Panc1 (cell line): Measurements from ENCODE around the gene MAFG. TPM values are rescaled to one million over a fixed set of nuclear protein-coding genes. Genes with fewer than 3 reads are reported as not detected.

ENCODE experiments used
- ATAC-seq: fragments of 200-7000 bp; cut with Tn5 transposase; 2 replicates; pipeline ENCODE4 v1.9.1; 2020; ENCODE audit warnings: mild to moderate bottlenecking, moderate library complexity
- BruUV-seq: library from RNA; stranded (reverse); fragments of 400-500 nt; replicated peaks from 2 replicates; lab custom pipeline; 2021; lab: Mats Ljungman, UMichigan
- CTCF ChIA-PET: fragments of 300-600 bp; sonication (Branson Sonifier 250); formaldehyde crosslinking; loops from one replicate; lab custom pipeline; 2022; ENCODE audit warnings: antibody characterized with exemption; lab: Charles Lee
- POLR2A ChIA-PET: fragments of 300-600 bp; sonication (Branson Sonifier 250); formaldehyde crosslinking; loops from one replicate; lab custom pipeline; 2022; ENCODE audit warnings: antibody characterized with exemption; lab: Charles Lee
- DNase-seq: peaks from one replicate; pipeline ENCODE4 v3.0.0-alpha.2; 2010; ENCODE audit warnings: low read depth, low spot score
- H3K27ac ChIP-seq: 2 replicates; pipeline ENCODE4 v1.5.1; 2011; ENCODE audit warnings: mild to moderate bottlenecking, low read length, inconsistent platforms
- H3K27me3 ChIP-seq: fragments of 200-500 bp; sonication (Bioruptor generic); 2 replicates; pipeline ENCODE4 v1.6.0; 2014; ENCODE audit warnings: low read length, inconsistent platforms; ENCODE audit not compliant: control insufficient read depth, insufficient read depth
- H3K36me3 ChIP-seq: fragments of 200-500 bp; sonication (Bioruptor generic); 2 replicates; pipeline ENCODE4 v1.5.1; 2014; ENCODE audit warnings: inconsistent platforms, mild to moderate bottlenecking, low read length, moderate library complexity; ENCODE audit not compliant: control insufficient read depth, insufficient read depth
- H3K4me1 ChIP-seq: 2 replicates; pipeline ENCODE4 v1.5.1; 2011; ENCODE audit warnings: inconsistent platforms, mild to moderate bottlenecking, low read length, moderate library complexity; ENCODE audit not compliant: control insufficient read depth, insufficient read depth
- H3K4me3 ChIP-seq, 2 experiments: 2 replicates each; pipeline ENCODE4 v1.5.1; 2011 to 2012; ENCODE audit warnings: low read depth in 2 of 2, low read length in 2 of 2, mild to moderate bottlenecking in 2 of 2, inconsistent platforms in 1 of 2, moderate library complexity in 1 of 2
- H3K9me3 ChIP-seq: fragments of 200-500 bp; sonication (Bioruptor generic); 2 replicates; pipeline ENCODE4 v1.5.1; 2014; ENCODE audit warnings: low read depth, mild to moderate bottlenecking, inconsistent platforms, low read length, moderate library complexity; ENCODE audit not compliant: control insufficient read depth, insufficient read depth
- POLR2AphosphoS5 ChIP-seq: IDR thresholded peaks from 2 replicates; pipeline ENCODE4 v1.6.1; 2012; ENCODE audit warnings: mild to moderate bottlenecking, low read depth, low read length, moderate library complexity
- REST ChIP-seq, 2 experiments: IDR thresholded peaks; 2 replicates each; pipeline ENCODE4 v1.6.1; 2011 to 2012; ENCODE audit warnings: low read depth in 2 of 2, control low read depth in 1 of 2, low read length in 1 of 2, mild to moderate bottlenecking in 1 of 2, moderate library complexity in 1 of 2; ENCODE audit not compliant: insufficient read depth in 1 of 2
- SIN3A ChIP-seq: IDR thresholded peaks from 2 replicates; pipeline ENCODE4 v1.6.1; 2012; ENCODE audit warnings: low read depth, mild to moderate bottlenecking, low read length, moderate library complexity, borderline replicate concordance; ENCODE audit not compliant: insufficient read depth
- TCF7L2 ChIP-seq: IDR thresholded peaks from 2 replicates; pipeline ENCODE4 v1.6.1; 2011; ENCODE audit warnings: mild to moderate bottlenecking, low read depth, low read length, inconsistent platforms
- in situ Hi-C: cut with HindIII; loops from 2 replicates; pipeline ENCODE4 v1.10.0; 2016; ENCODE audit warnings: low sequenced_read_pairs, low pct_unique_long_range_greater_than_20kb
- intact Hi-C: fragments of 100-400 bp; cut with micrococcal nuclease; formaldehyde crosslinking; loops from one replicate; pipeline ENCODE4 v1.10.0; 2022; ENCODE audit not compliant: unreplicated experiment
- total RNA-seq: library from RNA; stranded (reverse); gene quantifications from one replicate; pipeline ENCODE4 v1.2.1, GENCODE V29; 2021; ENCODE audit not compliant: unreplicated experiment
- TF ChIP-seq, protein P1 (sequence below): fragments of 450-650 bp; IDR thresholded peaks from 2 replicates; pipeline ENCODE4 v1.5.1; 2017; ENCODE audit warnings: mild to moderate bottlenecking

Gene MAFG
- total RNA-seq, 1 experiment from 2014 or later: 57.0 TPM

GRCh38 chr17:81910840-81911276, 16.7 kb downstream of the MAFG start:
- peaks cover 4% of the 10 kb centered on the region for H3K36me3 ChIP-seq
- H3K27me3 ChIP-seq: no peaks in the 10 kb centered on the region
- peak overlapping the region; percentile 76 to 95 for H3K4me3 ChIP-seq
- in situ Hi-C loops (no loop called here), intact Hi-C loops (no loop called here)
- no TSS peak for BruUV-seq
- peaks cover 21% of the 10 kb centered on the region for H3K4me1 ChIP-seq
- ChIA-PET POLR2A (no interaction called here), CTCF (no interaction called here)
- no peaks in the 10 kb centered on the region for H3K9me3 ChIP-seq
- H3K27ac ChIP-seq: peak overlapping the region; percentile 91
- TF ChIP-seq, protein P1, sequence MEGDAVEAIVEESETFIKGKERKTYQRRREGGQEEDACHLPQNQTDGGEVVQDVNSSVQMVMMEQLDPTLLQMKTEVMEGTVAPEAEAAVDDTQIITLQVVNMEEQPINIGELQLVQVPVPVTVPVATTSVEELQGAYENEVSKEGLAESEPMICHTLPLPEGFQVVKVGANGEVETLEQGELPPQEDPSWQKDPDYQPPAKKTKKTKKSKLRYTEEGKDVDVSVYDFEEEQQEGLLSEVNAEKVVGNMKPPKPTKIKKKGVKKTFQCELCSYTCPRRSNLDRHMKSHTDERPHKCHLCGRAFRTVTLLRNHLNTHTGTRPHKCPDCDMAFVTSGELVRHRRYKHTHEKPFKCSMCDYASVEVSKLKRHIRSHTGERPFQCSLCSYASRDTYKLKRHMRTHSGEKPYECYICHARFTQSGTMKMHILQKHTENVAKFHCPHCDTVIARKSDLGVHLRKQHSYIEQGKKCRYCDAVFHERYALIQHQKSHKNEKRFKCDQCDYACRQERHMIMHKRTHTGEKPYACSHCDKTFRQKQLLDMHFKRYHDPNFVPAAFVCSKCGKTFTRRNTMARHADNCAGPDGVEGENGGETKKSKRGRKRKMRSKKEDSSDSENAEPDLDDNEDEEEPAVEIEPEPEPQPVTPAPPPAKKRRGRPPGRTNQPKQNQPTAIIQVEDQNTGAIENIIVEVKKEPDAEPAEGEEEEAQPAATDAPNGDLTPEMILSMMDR: no peak
- TF ChIP-seq POLR2AphosphoS5: no peak
- 0 out of 2 replicates have a peak, but pooled peaks have one; percentile 86 for TF ChIP-seq SIN3A
- TF ChIP-seq TCF7L2: no peak
- no peak for TF ChIP-seq REST (IDR thresholded peaks at IDR 0.05; ENCODE audit: insufficient read depth in 1 of 2, low read depth in 2 of 2, low read length in 1 of 2)
- ATAC-seq: peak; percentile 39
- no peak for DNase-seq

DNA sequence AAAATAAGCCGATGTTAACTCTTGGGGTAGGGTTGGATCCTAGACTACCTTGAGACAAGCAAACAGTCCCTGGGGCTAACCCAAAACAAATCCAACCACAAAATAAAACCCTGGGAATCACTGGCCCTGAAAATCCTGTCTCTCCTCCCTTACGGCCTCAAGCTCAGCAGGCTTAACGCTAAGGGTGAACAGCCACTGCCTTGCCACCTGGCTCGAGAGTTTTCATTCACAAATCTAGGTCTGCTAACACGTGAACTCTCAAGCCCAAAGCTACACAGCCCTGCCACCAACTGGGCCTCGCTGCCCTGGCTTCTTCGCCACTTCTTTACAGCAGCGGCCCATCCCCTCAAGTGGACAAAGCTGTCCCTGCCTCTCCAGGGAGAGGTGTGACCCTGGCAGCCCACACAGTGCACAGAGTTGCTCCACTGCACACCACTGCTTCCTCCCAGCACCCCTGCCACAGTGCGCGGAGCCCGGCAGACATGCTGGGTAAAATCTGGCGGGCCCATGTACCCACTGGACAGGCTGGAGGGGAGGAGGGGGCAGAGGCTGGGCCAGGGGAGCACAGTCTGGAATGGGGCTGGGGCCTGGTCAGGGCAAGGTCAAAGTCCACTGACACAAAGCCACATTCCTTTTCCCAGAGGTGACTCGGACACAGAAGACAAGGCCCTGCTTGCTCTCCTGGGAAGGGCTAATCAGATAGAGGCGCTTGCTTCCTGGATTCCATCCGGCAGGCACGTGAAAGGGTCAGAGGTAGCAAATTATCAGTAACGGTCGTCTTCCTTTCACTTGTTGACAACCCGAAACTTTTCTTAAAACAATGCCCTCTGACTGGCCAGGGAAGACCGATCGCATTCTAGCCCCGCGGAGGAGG, 17.3 kb downstream of the MAFG start:
- intact Hi-C loops: no loop called here
- Histone ChIP-seq H3K27ac (peak overlapping the region; percentile 91), H3K27me3 (no peaks in the 10 kb centered on the region), H3K9me3 (no peaks in the 10 kb centered on the region), H3K4me3 (peak overlapping the region; percentile 76 to 95), H3K4me1 (peaks cover 21% of the 10 kb centered on the region), H3K36me3 (peaks cover 4% of the 10 kb centered on the region)
- DNase-seq: no peak
- TF ChIP-seq, protein P1: no peak
- TF ChIP-seq SIN3A (no peak), TCF7L2 (no peak), POLR2AphosphoS5 (no peak), REST (IDR thresholded peaks at IDR 0.05; ENCODE audit: insufficient read depth in 1 of 2, low read depth in 2 of 2, low read length in 1 of 2) (no peak)
- BruUV-seq: no TSS peak
- ATAC-seq: peak; percentile 3
- ChIA-PET CTCF (no interaction called here), POLR2A (interaction anchor here (0.6 kb wide), 2 partner anchors 16 to 18 kb away, joined by 5 to 6 read pairs; no protein-coding TSS in a partner anchor)
- in situ Hi-C loops: no loop called here
